Measurements from ENCODE around the gene SCNN1B.

SCNN1B gene

DNA sequence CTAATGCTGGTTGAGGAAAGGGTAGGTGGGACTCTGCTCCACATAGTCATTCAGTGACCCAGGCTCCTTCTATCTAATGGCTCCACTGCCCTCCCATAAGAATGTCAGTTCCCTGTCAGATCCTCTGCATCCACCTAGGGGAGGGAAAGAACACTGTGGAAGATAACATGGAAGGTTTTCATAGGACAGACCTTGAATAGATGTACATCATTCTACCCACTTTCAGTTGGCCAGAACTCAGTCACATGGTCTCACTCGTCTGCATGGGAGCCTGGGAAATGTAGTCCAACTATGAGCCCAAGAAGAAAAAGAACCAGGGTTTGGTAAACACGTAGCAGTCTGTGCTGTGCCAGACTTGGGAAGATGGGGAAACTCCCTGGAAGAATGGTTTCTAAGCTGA is 27.1 kb upstream of the SCNN1B start:
- H3K9ac ChIP-seq (ENCODE audit: low read length), result no peak overlapping the region
- no peaks in the 10 kb centered on the region for H3K36me3 ChIP-seq (ENCODE audit: control insufficient read depth, insufficient read depth, low read length)
- H3K27ac ChIP-seq (ENCODE audit: low read depth, low read length), result no peak overlapping the region

DNA sequence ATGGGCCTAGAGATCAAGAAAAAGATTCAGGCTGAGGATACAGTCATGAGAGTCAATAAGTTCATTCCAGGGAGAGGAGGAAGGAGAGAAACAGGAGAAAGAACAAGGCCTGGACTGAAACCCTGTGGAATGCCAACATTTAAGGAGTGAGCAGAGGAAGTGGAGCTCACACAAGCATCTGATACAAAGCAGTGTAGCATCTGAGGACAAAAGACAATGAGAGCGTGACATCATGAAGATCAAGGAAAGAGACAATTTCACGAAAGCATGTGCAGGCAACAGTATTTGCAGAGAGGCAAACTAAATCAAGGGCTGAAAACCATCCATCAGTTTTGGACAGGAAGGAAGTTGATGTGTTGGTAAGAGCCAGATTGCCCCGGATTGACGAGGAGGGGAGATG is 25.3 kb upstream of the SCNN1B start:
- H3K9ac ChIP-seq (ENCODE audit: low read length), result no peak overlapping the region
- no peak overlapping the region for H3K4me3 ChIP-seq (ENCODE audit: low read length)
- no peaks in the 10 kb centered on the region for H3K4me1 ChIP-seq (ENCODE audit: control insufficient read depth, insufficient read depth, low read length)
- no peaks in the 10 kb centered on the region for H3K36me3 ChIP-seq (ENCODE audit: control insufficient read depth, insufficient read depth, low read length)
- H3K27ac ChIP-seq (ENCODE audit: low read depth, low read length), result no peak overlapping the region
- peaks cover 4% of the 10 kb centered on the region for H3K27me3 ChIP-seq (ENCODE audit: control insufficient read depth, insufficient read depth, low read length)

More for the DNA sequence above, 27.1 kb upstream of the SCNN1B start:
- Histone ChIP-seq H3K27me3 (ENCODE audit: control insufficient read depth, insufficient read depth, low read length) (no peaks in the 10 kb centered on the region), H3K4me3 (ENCODE audit: low read length) (no peak overlapping the region), H3K4me1 (ENCODE audit: control insufficient read depth, insufficient read depth, low read length) (no peaks in the 10 kb centered on the region)

DNA sequence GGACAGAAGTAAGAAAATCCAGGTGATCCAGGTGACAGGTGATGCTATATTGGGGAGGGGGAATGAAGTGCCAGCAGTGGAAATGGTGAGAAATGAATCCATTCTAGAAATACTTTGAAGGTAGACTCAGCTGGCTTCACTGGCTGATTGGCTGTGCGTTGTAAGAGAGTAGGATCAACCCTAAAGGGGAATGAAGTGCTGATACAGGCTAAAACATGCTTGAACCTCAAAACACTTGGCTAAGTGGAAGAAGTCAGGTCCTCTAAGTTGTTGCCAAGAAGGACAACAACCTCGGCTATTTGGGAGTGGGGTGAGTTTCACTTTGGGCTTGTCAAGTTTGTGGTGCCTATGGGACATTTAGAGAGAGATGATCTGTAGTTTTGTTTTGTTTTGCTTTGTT is 24.1 kb upstream of the SCNN1B start:
- no peak overlapping the region for H3K9ac ChIP-seq (ENCODE audit: low read length)
- H3K36me3 ChIP-seq (ENCODE audit: control insufficient read depth, insufficient read depth, low read length), result no peaks in the 10 kb centered on the region
- H3K4me1 ChIP-seq (ENCODE audit: control insufficient read depth, insufficient read depth, low read length), result no peaks in the 10 kb centered on the region
- peaks cover 4% of the 10 kb centered on the region for H3K27me3 ChIP-seq (ENCODE audit: control insufficient read depth, insufficient read depth, low read length)
- no peak overlapping the region for H3K27ac ChIP-seq (ENCODE audit: low read depth, low read length)
- no peak overlapping the region for H3K4me3 ChIP-seq (ENCODE audit: low read length)

DNA sequence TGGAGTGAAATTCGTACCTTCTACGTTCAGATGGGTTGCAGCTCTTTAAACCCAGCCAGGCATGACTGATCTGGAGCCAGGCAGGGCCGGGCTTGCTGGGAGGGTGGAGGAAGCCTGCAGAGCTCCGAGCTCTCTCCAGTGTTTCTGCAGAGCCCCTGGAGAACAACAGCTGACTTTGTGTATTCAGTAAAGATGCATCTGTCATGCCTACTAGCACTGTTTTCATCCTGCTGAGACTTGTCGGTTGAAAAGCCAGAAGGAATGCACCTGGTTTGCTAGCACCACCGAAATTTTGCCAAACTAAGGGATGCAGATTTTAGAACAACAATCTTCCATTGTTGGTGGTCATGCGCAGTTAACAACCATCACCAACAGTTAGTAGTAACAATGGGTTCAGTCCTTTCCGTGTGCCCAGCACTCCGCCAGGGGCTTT is 22.4 kb upstream of the SCNN1B start:
- no peak overlapping the region for H3K9ac ChIP-seq (ENCODE audit: low read length)
- no peak overlapping the region for H3K4me3 ChIP-seq (ENCODE audit: low read length)
- no peaks in the 10 kb centered on the region for H3K36me3 ChIP-seq (ENCODE audit: control insufficient read depth, insufficient read depth, low read length)
- H3K4me1 ChIP-seq (ENCODE audit: control insufficient read depth, insufficient read depth, low read length), result no peaks in the 10 kb centered on the region
- no peak overlapping the region for H3K27ac ChIP-seq (ENCODE audit: low read depth, low read length)
- H3K27me3 ChIP-seq (ENCODE audit: control insufficient read depth, insufficient read depth, low read length), result peaks cover 4% of the 10 kb centered on the region

DNA sequence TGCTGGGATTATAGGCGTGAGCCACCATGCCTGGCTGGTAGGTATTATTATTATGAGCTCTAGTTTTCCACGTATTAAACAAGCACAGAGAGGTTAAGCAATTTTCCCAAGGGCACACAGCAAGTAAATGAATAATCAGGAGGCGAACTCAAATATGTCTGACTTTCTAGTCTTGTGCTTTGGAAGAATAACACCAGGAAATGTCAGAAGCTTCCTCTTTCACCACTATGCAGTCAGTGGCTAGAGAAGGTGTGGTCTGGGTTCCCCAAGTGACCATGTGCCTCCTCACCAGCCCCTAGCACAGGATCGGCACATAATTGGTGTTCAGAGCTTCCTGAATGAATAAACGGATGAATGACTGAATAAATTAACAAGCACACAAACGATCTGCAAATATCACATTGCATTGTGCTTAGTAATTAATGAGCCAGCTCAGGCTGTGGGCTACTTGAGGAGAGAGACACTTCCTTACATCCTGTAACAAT is 21.6 kb upstream of the SCNN1B start:
- no peak overlapping the region for H3K27ac ChIP-seq (ENCODE audit: low read depth, low read length)
- no peaks in the 10 kb centered on the region for H3K4me1 ChIP-seq (ENCODE audit: control insufficient read depth, insufficient read depth, low read length)
- no peak overlapping the region for H3K4me3 ChIP-seq (ENCODE audit: low read length)
- H3K27me3 ChIP-seq (ENCODE audit: control insufficient read depth, insufficient read depth, low read length), result peaks cover 4% of the 10 kb centered on the region
- no peaks in the 10 kb centered on the region for H3K36me3 ChIP-seq (ENCODE audit: control insufficient read depth, insufficient read depth, low read length)
- H3K9ac ChIP-seq (ENCODE audit: low read length), result no peak overlapping the region

DNA sequence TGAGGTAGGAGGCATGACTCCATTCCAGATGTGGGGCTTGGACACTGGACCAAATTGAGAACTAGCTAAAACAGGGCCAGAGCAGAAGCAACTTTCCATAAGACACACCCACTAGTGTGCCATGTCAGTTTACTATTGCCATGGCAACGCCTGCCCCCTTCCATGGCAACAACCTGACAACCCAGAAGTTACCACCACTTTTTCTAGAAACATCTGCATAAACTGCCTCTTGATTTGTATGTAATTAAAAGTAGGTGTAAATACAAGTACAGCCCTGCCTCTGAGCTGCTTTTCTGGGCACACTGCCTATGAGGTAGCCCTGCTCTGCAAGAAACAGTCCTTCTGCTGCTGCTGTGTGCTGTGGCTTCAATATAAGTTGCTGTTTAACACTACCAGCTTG is 19.5 kb upstream of the SCNN1B start:
- H3K27ac ChIP-seq (ENCODE audit: low read depth, low read length), result no peak overlapping the region
- no peak overlapping the region for H3K4me3 ChIP-seq (ENCODE audit: low read length)
- no peaks in the 10 kb centered on the region for H3K4me1 ChIP-seq (ENCODE audit: control insufficient read depth, insufficient read depth, low read length)
- peaks cover 4% of the 10 kb centered on the region for H3K27me3 ChIP-seq (ENCODE audit: control insufficient read depth, insufficient read depth, low read length)
- H3K9ac ChIP-seq (ENCODE audit: low read length), result no peak overlapping the region
- no peaks in the 10 kb centered on the region for H3K36me3 ChIP-seq (ENCODE audit: control insufficient read depth, insufficient read depth, low read length)

DNA sequence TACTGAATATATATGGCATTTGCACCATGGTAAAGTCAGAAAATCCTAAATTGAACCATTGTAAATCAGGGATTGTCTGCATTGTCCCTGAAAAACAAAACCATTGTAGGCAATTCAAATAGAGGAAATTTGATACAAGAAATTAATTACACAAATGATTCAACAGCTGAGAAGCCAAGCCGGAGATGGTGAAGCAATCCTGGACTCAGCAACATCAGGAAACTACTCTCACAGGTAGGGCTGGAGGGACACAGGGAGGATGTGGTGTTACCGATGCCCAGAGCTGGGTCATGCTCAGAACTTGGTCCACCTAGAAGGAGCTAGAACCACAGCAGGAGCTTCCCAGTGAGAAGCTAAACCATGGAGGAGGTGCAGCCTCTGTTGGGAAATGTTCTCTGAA is 18.5 kb upstream of the SCNN1B start:
- H3K27ac ChIP-seq (ENCODE audit: low read depth, low read length), result no peak overlapping the region
- no peak overlapping the region for H3K4me3 ChIP-seq (ENCODE audit: low read length)
- H3K4me1 ChIP-seq (ENCODE audit: control insufficient read depth, insufficient read depth, low read length), result no peaks in the 10 kb centered on the region
- no peaks in the 10 kb centered on the region for H3K36me3 ChIP-seq (ENCODE audit: control insufficient read depth, insufficient read depth, low read length)
- H3K27me3 ChIP-seq (ENCODE audit: control insufficient read depth, insufficient read depth, low read length), result peaks cover 4% of the 10 kb centered on the region
- no peak overlapping the region for H3K9ac ChIP-seq (ENCODE audit: low read length)

DNA sequence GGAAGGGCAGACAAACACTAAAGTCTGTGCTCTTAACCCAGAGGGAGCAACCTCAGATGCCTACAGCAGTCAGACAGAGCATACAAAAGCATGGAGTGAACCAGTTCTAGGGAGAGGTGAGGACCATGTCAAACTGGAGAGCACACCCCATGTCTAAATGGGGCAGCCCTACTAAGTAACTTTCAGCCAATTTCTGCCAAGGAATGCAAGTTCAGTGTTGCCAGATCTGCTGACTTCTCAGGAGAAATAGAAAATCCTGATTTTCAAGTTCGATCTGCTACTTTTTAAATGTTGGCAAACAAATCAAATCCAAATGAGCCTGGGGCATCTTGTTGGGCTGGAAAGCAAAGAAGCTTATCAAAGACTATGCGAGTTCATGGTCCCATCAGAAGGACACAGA is 17.5 kb upstream of the SCNN1B start:
- peaks cover 4% of the 10 kb centered on the region for H3K27me3 ChIP-seq (ENCODE audit: control insufficient read depth, insufficient read depth, low read length)
- no peak overlapping the region for H3K27ac ChIP-seq (ENCODE audit: low read depth, low read length)
- H3K4me3 ChIP-seq (ENCODE audit: low read length), result no peak overlapping the region
- H3K36me3 ChIP-seq (ENCODE audit: control insufficient read depth, insufficient read depth, low read length), result no peaks in the 10 kb centered on the region
- no peak overlapping the region for H3K9ac ChIP-seq (ENCODE audit: low read length)
- H3K4me1 ChIP-seq (ENCODE audit: control insufficient read depth, insufficient read depth, low read length), result no peaks in the 10 kb centered on the region

DNA sequence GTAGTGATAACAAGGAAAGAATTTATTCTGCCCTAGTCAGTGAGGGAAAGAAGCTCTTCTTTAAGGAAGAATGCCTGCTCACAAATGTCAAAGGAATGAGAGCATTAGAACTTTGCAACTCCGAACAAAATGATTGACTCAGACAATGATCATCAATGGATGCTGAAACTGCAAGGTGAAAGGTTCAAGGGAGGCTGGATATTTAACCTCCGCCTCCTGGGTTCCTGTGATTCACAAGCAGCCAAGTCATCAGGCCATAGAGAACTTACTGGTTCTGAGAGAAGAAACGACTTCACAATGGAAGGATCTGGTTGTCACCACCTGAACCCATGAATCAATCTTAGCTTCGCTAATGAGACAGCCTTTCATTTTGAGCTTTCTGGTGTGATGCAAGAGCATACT is 16.0 kb upstream of the SCNN1B start:
- Histone ChIP-seq H3K36me3 (ENCODE audit: control insufficient read depth, insufficient read depth, low read length) (no peaks in the 10 kb centered on the region), H3K9ac (ENCODE audit: low read length) (no peak overlapping the region), H3K4me1 (ENCODE audit: control insufficient read depth, insufficient read depth, low read length) (no peaks in the 10 kb centered on the region), H3K4me3 (ENCODE audit: low read length) (no peak overlapping the region), H3K27ac (ENCODE audit: low read depth, low read length) (no peak overlapping the region), H3K27me3 (ENCODE audit: control insufficient read depth, insufficient read depth, low read length) (no peaks in the 10 kb centered on the region)

DNA sequence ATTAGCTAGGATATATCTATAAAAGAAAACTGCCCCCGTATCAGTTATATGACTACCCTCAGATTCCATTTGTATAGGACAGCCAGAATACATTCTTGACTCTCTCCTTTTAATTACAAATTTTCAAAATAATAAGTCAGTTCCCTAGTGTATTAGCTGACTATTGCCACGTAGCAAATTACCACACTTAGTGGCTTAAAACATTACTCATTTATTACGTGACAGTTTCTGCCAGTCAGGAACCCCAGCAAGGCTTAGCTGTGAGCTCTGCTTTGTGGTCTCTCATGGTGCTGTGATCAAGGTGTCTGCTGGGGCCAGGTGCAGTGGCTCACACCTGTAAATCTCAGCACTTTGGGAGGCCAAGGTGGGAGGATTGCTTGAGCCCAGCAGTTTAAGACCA is 13.9 kb upstream of the SCNN1B start:
- Histone ChIP-seq H3K9ac (ENCODE audit: low read length) (no peak overlapping the region), H3K4me3 (ENCODE audit: low read length) (no peak overlapping the region), H3K4me1 (ENCODE audit: control insufficient read depth, insufficient read depth, low read length) (no peaks in the 10 kb centered on the region), H3K27ac (ENCODE audit: low read depth, low read length) (no peak overlapping the region), H3K27me3 (ENCODE audit: control insufficient read depth, insufficient read depth, low read length) (no peaks in the 10 kb centered on the region), H3K36me3 (ENCODE audit: control insufficient read depth, insufficient read depth, low read length) (no peaks in the 10 kb centered on the region)

DNA sequence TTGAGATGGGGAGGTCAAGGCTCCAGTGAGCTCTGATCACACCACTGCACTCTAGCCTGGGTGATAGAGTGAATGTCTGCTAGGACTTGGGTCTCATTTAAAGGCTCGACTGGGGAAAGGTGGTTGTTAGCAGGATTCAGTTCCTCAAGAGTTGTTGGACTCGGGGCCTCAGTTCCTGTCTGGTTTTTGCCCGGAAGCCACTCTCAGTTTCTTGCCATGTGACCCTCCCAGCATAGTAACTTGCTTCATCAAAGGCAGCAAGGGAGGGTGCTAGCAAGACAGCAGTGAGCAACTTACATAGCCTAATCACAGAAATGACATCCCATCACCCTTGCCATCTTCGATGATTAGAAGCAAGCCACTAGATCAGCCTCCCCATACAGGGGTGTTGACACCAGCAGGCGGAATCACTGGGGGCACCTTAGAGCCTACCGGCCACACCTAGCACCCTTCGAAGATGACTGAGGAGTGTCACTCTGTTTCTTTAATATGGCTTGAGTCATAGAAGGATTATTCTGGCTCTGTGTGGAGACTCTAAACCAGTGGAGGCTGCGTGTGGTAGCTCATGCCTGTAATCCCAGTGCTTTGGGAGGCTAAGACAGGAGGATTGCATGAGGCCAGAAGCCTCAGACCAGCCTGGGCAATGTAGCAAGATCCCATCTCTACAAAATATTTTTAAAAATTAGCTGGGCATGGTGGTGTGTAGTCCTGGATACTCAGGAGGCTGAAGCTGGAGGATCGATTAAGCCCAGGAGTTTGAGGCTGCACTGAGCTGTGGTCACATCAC is 13.2 kb upstream of the SCNN1B start:
- Histone ChIP-seq H3K27ac (ENCODE audit: low read depth, low read length) (no peak overlapping the region), H3K36me3 (ENCODE audit: control insufficient read depth, insufficient read depth, low read length) (no peaks in the 10 kb centered on the region), H3K27me3 (ENCODE audit: control insufficient read depth, insufficient read depth, low read length) (no peaks in the 10 kb centered on the region), H3K4me1 (ENCODE audit: control insufficient read depth, insufficient read depth, low read length) (no peaks in the 10 kb centered on the region), H3K4me3 (ENCODE audit: low read length) (no peak overlapping the region), H3K9ac (ENCODE audit: low read length) (no peak overlapping the region)

DNA sequence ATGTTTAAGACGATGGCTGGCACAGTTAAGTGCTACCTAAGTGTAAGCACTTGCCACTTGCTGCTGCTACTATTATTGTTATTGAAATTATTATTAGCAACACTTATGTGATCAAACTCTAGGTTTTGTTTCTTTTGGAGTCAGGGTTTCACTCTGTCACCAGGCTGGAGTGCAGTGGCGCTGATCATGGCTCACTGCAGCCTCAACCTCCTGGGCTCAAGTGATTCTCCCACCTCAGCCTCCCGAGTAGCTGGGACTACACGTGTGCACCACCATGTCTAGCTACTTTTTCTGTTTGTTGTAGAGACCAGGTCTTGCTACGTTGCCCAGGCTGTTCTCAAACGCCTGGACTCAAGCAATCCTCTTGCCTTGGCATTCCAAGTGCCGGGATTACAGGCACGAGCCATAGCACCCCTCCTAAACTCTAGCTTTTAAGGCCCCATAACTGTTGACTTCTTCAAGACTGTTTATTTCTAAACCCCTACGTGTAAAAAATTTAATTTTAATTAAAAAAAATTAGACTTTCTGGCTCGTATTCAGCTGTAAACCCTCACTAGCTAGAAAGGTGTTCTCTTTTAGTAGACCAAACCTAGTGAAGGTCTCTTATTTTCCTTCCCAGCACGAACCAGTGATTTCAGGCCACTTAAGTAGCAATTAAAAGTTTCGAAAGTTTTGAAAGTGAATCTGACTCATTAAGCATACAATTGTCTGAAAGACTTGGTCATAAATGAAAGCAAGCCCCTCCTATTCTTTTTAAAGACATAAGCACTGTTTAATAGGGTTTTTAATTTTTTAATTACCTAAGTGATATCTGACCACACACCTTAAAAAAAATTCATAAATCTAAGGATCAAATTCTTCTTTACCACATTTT is 11.7 kb upstream of the SCNN1B start:
- Histone ChIP-seq H3K36me3 (ENCODE audit: control insufficient read depth, insufficient read depth, low read length) (no peaks in the 10 kb centered on the region), H3K27me3 (ENCODE audit: control insufficient read depth, insufficient read depth, low read length) (no peaks in the 10 kb centered on the region), H3K27ac (ENCODE audit: low read depth, low read length) (no peak overlapping the region), H3K9ac (ENCODE audit: low read length) (no peak overlapping the region), H3K4me1 (ENCODE audit: control insufficient read depth, insufficient read depth, low read length) (no peaks in the 10 kb centered on the region), H3K4me3 (ENCODE audit: low read length) (no peak overlapping the region)

All from rectal smooth muscle tissue (tissue), 1 donor.